MM.1S (cell line): Measurements from ENCODE around the gene TNN.

Source experiments
- EZH2 ChIP-seq: fragments of 300-600 bp; sonication (generic); optimal IDR thresholded peaks from 2 replicates; pipeline ENCODE3; 2017; ENCODE audit warnings: low read depth, mild to moderate bottlenecking, antibody characterized with exemption, low read length, mixed read lengths
- EZH2phosphoT487 ChIP-seq: fragments of 300-600 bp; sonication (generic); IDR thresholded peaks from 2 replicates; pipeline ENCODE4 v1.6.1; 2018; ENCODE audit warnings: antibody characterized with exemption, low read length
- TF ChIP-seq, protein P1 (sequence below): fragments of 300-600 bp; sonication (generic); IDR thresholded peaks from 2 replicates; pipeline ENCODE4 v1.5.1; 2016; ENCODE audit warnings: antibody characterized with exemption, low read length, mixed read lengths

DNA sequence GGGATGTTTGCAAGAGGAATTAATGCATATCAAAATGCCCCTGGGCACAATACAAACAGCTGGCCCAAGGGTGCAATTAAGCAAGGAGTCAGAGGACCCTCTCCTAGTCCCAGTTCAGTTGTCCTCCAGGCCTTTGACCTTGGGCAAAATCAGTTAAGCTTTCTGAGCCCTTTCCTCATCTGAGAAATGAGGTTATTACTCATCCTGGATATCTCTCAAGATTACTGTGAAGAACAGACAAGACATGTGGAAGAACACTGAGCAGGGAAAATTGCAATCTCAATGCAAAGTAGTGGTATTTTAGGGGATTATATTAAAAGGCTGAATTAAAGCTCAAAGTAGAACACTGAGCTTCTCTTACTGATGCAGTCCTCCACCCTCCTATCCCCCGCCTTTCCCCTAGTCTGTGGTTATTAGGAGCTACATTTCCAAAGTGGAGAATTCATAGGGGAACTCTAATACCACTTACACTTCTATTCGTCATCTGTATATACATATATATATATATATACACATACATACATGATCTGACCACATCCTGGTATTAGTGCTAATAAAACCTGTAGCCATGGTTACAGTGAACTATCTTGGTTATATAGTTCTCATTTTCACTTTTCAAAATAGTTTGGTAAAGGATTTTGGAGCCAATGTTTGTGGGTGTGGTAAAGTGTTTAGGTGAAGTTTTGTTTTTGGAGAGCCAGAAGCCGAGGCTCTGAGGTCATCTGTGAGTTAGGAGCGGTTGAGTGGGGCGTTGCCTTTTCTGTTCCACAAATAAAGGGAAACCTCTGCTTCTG, 106.9 kb downstream of the TNN start:
- TF ChIP-seq, protein P1, sequence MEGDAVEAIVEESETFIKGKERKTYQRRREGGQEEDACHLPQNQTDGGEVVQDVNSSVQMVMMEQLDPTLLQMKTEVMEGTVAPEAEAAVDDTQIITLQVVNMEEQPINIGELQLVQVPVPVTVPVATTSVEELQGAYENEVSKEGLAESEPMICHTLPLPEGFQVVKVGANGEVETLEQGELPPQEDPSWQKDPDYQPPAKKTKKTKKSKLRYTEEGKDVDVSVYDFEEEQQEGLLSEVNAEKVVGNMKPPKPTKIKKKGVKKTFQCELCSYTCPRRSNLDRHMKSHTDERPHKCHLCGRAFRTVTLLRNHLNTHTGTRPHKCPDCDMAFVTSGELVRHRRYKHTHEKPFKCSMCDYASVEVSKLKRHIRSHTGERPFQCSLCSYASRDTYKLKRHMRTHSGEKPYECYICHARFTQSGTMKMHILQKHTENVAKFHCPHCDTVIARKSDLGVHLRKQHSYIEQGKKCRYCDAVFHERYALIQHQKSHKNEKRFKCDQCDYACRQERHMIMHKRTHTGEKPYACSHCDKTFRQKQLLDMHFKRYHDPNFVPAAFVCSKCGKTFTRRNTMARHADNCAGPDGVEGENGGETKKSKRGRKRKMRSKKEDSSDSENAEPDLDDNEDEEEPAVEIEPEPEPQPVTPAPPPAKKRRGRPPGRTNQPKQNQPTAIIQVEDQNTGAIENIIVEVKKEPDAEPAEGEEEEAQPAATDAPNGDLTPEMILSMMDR: no peak
- no peak for TF ChIP-seq EZH2
- no peak for TF ChIP-seq EZH2phosphoT487
